DMS114 treated with DMSO at 0.1 percent for 48 hours (cell line): ENCODE measurements around the gene C7orf57.
A peak's percentile ranks its signal among the peaks of the same experiment; 100 is the strongest.

Experiments used
- DNase-seq: peaks from one replicate; lab custom pipeline; 2025; ENCODE audit not compliant: unreplicated experiment; lab: John Stamatoyannopoulos, UW

C7orf57 gene

DNA sequence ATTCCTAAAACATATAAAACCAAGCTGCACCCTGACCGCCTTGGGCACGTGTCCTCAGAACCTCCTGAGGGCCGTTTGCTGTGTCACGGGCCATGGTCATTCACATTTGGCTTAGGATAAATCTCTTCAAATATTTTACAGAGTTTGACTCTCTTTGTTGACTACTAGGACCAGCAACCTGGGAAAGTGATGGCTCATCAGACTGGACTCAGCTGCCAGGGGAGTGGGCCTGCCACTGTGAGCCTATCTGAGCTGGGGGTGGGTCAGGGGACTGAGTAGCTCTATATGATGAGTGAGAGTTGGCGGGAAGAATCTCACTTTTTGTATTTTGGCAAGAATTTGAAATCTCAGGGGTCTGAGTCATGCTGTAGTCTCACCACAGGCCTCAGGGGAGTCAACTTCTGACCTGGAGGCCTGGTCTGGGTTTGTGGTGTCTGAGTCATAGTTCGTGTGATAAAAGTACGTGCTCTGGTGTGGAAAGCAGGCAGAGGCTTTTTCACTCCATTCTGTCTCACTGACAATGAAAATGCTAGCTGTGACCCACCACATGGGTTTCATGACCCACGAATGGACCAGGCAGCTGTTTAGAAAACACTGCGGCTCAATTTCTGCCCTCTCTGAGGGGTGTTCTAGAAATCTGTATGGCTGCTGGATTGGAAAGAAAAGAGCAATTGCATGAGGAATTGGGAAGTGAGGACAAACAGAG, 49.5 kb downstream of the C7orf57 start:
- no peak for DNase-seq

DNA sequence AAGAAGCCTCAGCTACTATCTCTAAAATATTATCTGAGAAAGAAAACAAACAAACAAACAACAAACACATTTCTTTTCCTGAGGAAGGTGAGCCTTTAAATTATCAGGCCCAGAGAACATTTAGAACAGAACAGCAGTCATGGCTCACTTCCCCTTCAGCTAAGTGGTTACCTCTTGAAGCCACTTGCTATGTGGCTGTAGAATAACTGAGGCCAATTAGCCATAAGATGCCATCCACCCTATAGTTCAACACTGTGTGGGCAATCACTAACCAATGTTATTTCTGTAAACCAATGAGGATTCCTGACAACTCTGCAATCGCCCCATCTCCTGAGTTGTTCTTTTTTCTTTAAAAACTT, 50.1 kb downstream of the C7orf57 start:
- DNase-seq: no peak

DNA sequence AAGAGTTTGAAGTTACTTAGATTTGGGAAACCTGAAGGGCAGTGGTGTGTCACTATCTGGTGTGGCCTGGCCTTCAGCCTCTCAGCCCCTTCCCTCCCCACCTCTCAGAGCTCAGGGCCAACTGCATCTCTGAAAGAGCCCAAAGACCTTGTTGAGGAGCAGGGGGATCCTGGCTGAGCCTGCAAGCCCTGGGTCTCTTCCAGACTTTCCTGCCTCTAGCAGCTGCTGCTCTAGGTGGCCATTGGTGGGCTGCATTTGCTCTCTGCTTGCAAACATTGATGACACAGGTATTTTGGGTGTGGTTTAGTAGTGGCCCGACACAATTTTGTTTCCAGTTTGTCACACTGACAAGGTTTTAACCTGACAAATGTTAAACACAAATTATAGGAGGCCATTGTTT, 50.6 kb downstream of the C7orf57 start:
- DNase-seq: no peak

DNA sequence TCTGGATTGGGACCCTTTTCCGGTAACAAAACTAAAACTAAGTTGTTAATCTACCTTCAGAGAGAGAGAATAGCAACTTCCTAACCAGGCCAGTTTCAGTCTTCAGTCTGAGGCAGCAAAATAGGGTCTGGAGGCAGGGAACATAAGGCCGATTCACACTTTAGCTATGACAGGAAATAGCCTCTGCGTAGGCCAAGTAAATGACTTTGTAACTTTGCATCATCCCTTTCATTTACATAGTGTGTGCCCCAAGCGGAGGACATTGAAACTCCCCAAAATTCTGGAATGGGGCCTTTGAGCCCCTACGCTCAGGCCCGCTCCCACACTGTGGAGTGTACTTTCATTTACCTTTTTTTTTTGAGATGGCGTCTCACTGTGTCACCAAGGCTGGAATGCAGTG, 52.0 kb downstream of the C7orf57 start:
- DNase-seq: no peak

DNA sequence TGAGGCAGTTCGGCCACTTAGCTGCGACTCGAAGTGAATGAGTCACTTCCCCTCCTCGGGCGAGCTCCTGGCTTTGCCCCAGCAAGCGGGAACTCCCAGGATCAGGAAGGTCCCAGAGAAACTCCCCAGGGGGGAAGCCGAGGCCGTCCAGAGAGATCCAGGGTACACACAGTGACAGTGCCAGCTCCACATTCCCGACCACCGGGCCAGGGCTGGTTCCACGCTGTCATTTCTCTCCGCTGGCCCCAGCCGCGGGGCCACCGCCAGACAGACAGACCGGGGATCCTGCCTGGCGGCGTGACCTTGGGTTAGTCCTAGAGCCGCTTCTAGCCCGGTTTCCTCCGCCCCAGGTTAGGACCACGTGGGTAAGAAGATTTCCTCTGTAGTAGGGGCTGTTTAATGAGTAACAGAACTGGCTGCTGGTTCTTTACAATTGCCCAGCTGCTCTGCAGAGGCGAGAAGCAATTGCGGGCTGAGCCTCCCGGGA, 53.3 kb downstream of the C7orf57 start:
- DNase-seq: no peak

DNA sequence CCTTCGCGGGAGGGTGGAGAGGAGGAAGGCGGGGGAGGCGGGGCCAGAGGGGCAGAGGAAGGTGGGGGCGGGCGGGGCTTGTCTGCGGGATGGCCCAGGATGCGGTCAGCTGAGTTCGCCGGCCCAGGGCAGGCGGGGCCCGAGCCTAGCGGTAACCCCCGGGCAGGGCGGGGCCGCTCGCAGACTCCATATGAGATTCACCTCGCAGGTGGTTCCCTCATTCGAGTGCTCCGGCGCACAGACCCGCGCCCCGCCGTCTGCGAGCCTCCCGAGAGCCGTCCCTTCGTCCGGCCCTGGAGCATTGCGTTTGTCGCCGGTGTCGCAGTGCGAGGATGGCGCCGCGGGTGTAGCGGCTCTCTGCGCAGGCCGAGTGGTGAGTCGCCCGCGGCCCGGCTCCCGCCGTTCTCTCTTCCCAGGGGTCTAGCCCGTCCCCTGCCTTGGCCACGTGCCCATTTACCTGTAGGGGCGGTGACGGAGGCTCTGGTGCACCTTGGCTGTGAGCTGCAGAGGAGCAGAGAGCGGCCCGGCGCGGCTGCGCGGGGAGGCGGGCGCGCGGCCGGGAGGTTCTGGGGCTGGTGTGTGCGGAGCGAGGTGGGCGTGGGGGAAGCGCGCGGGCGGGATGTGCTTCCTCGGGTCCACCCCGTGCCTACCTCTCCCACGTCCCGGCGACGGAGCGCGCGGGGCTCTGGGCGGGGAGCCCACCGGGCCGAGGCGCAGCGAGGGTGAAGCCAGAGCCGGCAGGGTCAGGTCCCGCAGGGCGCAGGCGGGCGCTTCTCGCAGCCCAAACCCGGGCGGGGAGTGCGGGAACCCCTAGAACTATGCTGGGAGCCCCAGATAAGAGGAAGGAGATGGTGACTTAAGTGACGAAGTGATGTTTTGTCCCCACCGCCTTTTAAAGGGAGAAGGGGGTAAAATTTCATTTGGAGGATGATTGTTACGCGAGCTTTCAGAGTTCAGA, 54.0 kb downstream of the C7orf57 start, which contains the start of gene UPP1:
UPP1 (plus strand) TSS at position 220 of the 958 bp plus-strand sequence. CDS start 5,519 bp downstream, outside the sequence.
- DNase-seq: peak; percentile 34

DNA sequence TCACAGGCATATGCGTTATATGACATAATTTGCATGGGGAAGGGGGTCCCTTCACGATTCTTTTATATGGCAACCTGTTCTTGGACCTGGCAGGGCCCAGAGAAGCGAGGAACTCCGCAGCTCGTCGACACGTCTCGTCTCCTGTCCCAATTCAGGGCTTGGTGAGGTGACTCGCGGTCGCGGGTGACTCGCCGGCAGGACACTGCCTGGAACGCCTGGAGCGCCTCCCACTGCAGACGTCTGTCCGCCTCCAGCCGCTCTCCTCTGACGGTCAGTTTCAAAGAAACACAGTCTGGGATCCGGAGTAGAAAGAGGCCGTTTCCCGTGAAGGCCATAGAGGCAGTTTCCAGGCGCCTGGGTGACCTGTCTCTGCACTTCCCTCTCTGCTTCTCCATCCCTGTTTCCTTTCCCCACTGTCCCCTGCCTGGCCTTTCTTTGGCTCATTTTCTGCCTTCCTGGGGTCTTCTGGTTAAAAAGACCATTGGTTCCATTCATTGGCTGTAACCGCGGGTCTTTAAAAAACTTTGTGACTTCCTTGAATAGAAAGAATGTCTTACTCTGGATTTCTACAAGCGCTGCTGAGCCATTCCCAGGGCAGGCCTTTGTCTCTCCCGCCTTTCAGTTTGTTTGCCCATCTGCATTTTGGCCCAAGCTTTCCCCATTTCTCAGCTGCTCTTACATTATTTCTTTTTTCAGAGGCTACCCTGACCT, 54.9 kb downstream of the C7orf57 start:
- DNase-seq: no peak

DNA sequence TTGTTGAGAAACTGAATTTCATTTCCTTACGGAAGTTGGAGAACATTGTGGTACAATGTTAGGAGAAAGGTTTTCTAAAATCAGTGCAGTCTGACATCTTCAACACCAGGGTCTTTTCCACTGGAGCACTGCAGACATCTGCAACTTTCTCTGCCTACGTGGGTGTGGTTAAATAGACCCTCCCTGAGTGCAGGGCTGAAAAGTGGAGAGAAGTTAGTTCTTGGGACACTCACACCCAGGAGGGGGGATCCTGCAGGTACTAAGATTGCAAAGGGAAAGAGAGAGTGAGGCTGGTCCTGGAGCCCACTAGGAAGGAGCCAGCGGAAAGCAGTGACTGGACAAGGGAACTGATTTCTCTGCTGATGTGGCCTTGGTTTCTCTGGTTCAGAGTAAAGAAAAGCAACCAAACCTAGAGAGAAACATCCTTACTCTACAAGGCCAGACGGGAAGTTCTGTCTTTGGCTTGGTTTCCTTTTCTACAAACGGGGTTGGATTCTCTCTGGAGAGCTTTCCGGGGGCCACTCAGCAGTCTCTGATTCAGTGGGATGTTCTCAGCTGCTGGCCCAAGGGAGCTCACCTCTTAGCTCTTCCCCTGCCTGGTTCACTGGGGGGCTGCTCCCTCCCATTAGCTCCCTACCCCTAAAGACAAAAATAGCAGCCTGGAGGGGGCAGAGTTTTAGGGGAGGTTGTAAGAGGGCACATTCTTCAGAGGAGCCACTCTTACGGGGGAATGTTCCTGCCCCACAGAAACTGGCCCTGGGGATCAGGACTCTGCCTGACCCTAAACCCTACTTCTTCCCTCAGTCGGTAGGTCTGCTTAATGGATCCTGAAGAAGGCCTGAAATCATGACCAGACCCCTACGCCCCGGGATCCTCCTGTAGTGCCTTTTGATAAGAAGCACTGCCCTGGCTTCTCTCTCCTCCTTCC, 56.4 kb downstream of the C7orf57 start:
- DNase-seq: no peak

DNA sequence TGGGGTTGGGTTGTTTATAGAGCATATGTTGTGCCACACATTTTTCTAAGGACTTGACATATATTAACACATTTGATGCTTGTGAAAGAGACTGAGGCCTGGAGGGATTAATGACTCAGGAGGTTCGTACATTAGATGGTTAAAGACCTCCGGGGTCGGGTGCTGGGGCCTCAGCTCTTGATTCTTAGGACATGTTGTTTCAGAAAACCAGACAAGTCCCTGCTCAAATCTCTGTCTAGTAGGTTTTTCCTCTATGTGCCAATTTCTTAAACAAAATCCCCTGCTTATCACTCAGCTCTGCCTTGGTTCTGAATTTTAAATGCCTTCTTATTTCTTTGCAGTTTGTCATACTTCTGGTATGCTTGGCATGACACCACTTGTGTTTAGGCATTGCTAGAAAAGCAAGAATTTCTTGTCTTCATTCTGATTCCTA, 59.5 kb downstream of the C7orf57 start:
- no peak for DNase-seq

DNA sequence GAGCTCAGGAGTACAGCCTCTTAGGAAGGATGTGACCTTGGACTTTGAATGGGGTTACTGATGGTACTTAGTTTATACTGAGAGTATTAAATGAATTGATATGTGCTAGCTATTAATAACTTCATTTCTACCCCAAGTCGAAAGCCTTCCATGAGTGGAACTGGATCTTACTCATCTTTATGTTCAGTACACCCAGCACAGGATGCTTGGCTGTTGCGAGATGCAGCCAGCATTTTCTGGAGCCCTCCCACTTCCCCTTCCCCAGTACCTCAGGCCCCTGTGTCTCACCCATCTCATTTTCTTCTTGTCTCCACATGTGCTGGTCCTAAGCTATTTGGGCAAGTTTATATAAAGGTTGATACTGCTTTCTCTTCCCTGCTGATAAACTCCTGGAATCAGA, 60.9 kb downstream of the C7orf57 start:
- DNase-seq: no peak

DNA sequence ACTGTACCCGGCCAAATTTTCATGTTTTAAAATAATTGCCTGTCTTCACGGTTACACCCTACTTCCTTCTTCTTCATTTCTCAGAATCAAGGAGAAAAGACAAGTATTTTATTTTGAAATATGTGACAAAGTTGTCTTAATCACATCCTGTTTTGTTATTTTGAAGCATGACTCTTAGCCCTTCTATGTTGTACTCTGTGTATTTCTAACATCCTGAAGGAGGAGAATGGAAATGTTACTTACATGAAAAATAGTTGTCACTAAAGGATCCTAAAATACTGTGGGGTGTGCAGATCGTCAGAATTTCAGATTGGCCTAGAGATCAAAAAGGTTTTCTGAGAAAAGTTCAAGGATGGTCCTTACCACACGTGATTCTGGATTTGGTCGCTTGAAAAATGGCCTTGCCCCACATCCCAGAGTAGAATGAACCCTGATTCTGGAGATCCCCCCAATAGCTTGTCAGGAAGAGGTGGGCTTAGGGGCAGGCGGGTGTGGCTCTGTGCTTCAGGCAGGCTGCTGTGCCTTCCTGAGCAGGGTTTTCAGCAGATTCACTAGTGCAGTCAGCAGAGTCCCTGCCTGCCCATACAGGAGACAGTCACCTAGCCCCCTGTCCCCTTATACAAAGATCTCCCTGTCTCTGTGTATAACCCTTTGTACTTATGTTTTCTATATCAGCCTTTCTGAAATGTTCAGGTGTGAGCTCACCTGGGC, 62.3 kb downstream of the C7orf57 start:
- DNase-seq: no peak

DNA sequence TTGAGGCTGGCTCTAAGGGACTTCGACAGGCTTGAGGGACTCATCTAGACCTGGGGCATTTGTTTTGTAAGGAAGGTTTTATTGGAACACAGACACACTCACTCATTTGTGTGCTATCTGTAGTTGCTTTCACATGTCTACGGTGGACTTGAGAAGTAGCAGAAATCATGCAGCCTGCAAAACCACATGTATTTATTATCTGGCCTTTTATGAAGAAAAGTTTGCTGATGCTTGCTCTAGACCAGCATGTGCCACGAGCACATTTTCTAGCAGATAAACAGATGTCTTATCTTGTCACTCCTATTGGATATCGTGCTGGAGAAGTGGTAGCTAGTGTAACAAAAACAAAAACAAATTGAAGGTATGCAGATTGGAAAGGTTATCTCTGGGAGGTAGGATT, 63.5 kb downstream of the C7orf57 start:
- DNase-seq: no peak

DNA sequence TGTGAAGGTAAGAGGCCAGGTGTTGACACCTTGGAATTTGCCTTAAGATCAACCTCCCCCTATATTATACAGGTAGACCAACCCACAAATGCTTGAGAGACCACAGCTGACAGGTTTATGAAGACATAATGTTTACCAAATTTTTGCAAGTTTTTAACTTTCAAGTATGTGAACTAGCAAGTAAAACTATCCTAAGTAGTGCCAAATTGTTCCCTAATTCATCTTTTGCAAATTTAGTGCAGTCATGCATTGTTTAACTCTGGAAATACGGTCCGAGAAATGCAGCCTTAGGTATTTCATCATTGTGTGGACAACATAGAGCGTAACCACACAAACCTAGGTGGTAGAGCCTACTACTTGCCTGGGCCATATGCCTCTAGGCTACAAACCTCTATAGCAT, 64.4 kb downstream of the C7orf57 start:
- DNase-seq: no peak

DNA sequence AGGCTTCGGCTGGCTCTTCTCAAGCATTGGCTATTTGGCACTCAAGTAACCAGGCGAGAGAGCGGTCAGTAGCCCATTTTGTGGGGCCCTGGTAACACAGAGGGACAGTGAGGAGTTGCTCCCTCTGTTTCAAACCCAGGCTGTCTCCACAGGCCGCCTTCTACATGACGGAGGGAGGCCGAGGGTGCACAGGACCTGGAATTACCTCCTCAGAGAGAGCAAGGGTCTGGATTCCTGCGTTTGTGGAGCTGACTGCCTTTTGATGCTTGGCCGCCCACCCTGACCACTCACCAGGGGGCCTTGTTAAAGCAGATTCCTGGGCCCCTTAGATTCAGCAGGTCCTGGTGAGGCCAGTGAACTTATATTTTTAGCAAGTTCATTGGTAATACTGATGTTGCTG, 66.0 kb downstream of the C7orf57 start:
- no peak for DNase-seq

DNA sequence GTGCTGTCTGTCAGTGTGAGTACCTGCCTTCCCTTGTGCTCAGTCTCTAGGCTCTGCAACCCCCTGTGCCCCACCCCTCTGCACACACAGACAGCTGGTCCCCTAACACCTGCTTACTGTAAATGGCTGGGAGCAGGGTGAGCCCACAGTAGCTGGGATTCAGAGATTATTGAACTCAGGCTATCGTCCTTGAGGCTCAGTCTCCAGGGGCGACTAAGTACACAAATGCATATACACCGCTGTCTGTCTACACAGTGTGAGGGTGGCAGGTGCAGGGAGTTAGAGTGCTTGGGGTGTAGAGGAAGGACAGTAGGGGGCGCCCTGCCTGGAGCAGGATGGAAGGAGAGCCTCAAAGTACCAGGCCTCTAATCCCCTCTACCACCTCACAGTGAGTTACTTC, 66.6 kb downstream of the C7orf57 start:
- DNase-seq: no peak

DNA sequence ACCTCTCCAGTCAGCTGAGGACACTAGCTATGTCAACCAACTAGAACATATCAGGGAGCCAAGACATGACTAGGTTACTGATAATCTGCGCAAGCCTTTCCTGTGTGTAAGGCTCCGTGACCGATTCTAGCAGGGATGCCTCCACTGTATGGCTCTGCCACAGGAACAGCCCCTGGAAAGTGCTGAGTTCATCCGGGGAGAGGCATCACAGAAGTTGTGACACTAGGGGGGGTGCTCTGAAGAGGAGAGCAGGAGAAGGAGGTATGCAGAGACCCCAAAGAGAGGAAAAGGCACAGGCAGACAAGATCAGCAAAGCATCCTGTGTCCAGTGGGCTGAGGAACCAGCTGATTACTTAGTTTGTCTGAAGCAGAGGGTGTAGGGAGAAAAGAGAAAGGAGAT, 67.2 kb downstream of the C7orf57 start:
- DNase-seq: no peak

DNA sequence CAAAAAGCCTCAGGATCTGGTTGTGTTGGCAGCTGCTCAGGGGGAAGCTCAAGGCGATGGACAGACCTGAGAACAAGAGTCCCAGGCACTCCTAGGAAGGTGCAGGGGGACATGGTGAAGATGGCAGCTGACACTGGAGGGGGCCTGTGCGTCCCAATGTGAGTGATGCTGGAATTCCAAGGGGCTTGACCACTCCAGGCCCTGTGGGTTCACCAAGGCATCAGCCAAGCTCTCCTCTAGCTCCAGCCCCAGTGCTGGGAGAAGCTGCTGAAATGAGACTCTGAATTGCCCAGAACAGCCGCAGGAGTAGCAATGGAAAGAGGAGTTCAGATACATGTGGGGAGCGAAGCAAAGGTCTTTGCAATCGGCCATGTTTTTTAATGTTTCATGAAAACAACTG, 69.7 kb downstream of the C7orf57 start:
- DNase-seq: no peak

DNA sequence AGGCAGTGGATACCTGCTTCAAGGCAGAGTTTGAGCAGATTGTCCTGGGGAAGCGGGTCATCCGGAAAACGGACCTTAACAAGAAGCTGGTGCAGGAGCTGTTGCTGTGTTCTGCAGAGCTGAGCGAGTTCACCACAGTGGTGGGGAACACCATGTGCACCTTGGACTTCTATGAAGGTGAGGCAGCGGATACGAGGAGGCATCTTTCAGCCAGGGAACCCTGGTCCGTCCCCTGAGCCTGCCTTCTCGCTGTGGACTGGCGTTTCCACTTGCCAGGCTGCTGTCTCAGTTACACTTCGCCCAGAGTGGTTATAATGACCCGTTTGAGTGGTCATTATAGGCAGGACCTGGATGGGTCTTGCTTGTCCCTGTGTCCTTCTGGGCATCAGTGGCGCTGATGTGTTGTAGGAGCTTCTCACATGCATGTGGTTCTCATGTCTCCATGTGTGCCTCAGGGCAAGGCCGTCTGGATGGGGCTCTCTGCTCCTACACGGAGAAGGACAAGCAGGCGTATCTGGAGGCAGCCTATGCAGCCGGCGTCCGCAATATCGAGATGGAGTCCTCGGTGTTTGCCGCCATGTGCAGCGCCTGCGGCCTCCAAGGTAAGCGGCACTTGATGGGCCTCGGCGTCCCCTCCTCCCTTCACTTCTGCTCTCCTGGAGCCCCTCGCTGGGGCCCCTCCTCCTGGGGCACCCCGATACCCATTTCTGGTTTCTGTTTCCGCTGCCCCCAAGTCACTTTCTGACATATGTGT, 71.7 kb downstream of the C7orf57 start:
- no peak for DNase-seq

DNA sequence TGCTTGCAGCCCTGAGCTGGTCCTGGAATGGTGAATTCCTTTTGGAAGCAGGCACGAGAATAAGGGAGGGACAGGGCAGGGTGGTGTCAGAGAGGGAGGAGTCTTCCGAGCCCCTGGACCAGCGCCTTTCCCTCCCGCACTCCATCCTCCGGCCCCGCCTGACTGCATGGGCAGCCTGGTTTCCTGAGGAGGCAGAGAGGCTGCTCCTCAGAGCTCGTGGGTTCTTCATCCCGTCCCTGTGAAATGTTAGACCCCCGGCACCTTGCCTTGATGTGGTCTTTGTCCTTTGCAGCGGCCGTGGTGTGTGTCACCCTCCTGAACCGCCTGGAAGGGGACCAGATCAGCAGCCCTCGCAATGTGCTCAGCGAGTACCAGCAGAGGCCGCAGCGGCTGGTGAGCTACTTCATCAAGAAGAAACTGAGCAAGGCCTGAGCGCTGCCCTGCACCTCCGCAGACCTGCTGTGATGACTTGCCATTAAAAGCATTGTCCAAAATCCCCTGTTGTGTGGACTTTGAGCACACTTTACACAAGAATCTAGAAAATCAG, 72.7 kb downstream of the C7orf57 start:
- DNase-seq: no peak
